Peyer's patch (tissue), 4 donors: ENCODE data around the gene OR2T11.

Experiments
- POLR2A ChIP-seq, 2 donors: fragments of 450-650 bp; IDR thresholded peaks; one replicate each; pipeline ENCODE4 v1.5.1; 2017; ENCODE audit warnings: antibody characterized with exemption in 2 of 2, mild to moderate bottlenecking in 2 of 2, moderate library complexity in 2 of 2
- TF ChIP-seq, protein P1 (sequence below), 6 experiments: fragments of 450-650 bp in 4 of 6; fragments of 200-600 bp in 2 of 6; sonication (generic) in 1 of 6; IDR thresholded peaks; one replicate each; pipeline ENCODE4 v1.5.1; 2017 to 2019; ENCODE audit warnings: antibody characterized with exemption in 6 of 6, mild to moderate bottlenecking in 3 of 6, moderate library complexity in 1 of 6

DNA sequence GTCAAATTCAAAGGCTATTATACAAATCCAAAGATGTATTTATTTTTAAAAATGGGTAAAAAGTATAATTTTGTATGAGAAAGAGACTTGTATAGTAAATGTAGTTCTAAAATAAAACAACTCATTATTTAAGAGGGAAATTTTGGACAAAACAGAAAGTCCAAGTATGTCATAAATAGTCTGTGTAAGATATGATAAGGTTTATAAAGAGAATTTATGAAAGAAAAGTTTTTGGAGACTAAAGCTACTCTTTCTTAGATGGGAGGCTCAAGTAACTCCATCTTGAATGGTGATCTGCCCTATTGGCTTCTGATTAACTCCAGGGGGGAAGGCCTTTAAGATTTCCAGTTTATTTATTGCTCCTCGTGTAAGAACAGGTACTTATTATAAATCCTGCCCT lies 35.1 kb upstream of the OR2T11 start:
- TF ChIP-seq, protein P1, sequence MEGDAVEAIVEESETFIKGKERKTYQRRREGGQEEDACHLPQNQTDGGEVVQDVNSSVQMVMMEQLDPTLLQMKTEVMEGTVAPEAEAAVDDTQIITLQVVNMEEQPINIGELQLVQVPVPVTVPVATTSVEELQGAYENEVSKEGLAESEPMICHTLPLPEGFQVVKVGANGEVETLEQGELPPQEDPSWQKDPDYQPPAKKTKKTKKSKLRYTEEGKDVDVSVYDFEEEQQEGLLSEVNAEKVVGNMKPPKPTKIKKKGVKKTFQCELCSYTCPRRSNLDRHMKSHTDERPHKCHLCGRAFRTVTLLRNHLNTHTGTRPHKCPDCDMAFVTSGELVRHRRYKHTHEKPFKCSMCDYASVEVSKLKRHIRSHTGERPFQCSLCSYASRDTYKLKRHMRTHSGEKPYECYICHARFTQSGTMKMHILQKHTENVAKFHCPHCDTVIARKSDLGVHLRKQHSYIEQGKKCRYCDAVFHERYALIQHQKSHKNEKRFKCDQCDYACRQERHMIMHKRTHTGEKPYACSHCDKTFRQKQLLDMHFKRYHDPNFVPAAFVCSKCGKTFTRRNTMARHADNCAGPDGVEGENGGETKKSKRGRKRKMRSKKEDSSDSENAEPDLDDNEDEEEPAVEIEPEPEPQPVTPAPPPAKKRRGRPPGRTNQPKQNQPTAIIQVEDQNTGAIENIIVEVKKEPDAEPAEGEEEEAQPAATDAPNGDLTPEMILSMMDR (IDR thresholded peaks at IDR 0.05), result no peak
- no peak for TF ChIP-seq POLR2A (IDR thresholded peaks at IDR 0.05)
